Measurements from ENCODE around the gene FAM185A.
"Not testable (repeated sequence)": the region's sequence is repeated elsewhere in the genome, so short reads cannot be mapped to it uniquely, and the experiment has no call there.

The FAM185A gene

DNA sequence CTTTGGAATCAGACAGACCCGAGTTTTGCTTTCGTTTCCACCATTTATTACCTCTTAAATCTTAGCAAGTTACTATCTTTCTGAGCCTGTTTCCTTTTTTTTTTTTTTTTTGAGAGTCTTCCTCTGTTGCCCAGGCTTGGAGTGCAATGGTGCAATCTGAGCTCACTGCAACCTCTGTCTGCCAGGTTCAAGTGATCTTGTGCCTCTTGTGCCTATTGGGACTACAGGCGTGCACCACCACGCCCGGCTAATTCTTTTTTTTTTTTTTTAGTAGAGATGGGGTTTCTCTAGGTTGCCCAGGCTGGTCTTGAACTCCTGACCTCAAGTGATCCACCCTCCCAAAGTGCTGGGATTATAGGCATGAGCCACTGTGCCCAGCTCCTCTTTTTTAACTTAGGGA, 84.5 kb downstream of the FAM185A start:
- DNase-seq: no peak

DNA sequence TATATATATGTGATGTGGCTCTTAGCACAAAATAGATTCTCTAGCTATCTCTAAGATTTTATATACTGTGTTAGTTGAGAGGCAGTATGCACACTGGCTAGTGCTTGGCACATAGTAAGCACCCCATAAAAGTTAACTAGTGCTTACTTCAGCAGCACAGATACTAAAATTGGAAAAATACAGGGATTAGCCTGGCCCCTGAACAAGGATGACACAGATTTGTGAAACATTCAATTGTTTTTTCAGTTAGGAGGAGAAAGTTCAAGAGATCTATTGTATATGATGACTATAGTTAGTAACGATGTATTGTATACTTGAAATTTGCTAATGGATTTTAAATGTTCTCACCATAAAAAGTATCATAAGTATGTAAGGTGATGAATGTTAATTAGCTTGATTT, 85.7 kb downstream of the FAM185A start:
- DNase-seq: no peak

DNA sequence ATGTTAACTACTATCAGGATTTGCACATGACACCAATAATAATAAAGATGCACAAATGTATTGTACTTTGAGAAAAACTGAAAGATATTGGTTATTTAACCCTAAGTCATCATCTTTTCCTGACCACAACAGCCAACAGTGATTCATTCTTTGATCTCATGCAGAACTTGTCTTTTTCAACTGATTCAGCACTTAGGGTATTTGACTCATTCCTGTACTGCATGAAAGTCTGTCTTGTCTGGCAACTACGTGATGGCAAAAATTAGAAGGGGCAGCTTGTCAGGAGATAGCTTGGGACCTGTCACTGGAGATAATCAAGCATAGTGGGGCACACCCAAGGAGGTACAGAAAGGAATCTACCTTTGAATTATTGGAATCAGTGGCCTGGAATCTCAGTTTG, 86.2 kb downstream of the FAM185A start:
- no peak for DNase-seq

DNA sequence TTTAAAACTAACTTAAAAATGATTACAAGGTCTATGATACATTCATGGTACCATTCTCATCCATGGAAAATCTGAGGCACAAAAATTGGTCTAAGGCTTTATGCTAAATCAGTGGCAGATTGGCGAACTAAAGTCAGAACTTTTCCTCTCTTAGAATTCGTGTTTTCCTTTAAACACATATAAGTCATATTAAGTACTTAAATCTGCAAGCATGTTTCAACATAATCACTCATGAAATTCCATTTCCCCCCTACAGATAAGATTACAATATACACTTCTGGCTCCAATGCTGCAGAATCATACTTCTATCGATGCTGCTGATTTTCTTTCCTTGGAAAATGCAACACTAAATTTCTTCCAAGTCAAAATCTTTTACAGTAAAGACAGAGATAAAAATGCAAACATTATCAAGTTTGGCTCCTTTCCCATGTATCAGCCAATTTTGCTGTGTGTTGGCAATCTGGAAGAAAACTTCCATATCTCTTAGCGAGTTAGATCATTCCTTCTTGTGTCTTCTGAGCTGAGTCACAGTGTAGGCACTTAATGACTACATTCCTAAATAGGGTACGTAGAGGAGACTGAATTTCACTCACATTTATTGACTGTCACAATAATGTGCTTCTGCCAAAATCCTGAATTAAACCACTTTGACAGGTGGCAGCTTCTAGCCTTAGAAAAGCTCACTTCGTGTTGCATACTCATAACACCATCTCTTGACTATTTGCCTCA, 87.6 kb downstream of the FAM185A start:
- DNase-seq: no peak

DNA sequence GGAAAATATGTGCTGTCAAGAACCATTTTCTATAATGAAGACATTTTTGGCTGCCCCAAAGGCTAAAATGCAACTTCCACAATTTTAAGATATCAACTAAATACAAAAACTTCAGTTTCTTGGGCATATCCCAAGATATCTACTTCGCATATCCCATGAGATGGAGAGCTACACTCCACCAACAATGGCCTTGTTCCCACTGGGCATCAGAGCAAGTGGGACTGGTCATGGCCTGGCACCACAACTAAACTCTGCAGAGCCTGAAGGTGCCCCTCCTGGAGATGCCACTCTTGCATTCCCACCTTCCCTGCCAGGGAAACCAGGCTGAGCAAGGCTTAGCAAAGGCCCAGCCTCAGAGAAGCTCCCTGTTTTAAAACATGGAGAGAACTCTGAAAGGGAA, 88.2 kb downstream of the FAM185A start:
- no peak for DNase-seq

DNA sequence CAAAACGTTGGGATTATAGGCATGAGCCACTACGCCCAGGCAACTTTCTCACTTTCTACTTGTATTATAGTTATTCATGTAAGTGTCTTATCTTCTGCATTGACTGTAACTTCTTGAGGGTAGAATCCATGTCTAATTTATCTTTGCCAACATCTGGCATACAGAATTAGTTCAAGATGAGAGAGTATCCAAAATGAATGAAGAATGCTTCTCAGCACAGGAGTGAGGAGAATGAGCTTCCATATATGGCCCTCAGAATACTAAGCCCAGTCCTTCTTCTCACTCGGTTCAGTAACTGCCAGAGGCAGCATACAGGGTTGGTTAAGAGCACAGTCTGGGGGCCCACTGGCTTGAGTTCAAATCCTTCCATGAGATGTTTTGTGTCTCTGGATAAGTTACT, 89.0 kb downstream of the FAM185A start:
- no peak for DNase-seq

DNA sequence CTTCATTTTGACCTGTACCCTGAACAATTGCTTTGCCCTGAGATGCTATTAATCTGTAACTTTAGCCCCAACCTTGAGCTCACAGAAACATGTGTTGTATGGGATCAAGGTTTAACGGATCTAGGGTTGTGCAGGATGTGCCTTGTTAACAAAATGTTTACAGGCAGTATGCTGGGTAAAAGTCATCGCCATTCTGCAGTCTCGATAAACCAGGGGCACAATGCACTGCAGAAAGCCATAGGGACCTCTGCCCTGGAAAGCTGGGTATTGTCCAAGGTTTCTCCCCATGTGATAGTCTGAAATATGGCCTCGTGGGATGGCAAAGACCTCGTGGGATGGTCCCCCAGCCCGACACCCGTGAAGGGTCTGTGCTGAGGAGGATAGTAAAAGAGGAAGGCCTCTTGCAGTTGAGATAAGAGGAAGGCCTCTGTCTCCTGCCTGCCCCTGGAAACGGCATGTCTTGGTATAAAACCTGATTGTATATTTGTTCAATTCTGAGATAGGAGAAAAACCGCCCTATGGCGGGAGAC, 89.8 kb downstream of the FAM185A start:
- DNase-seq: not testable (repeated sequence)

DNA sequence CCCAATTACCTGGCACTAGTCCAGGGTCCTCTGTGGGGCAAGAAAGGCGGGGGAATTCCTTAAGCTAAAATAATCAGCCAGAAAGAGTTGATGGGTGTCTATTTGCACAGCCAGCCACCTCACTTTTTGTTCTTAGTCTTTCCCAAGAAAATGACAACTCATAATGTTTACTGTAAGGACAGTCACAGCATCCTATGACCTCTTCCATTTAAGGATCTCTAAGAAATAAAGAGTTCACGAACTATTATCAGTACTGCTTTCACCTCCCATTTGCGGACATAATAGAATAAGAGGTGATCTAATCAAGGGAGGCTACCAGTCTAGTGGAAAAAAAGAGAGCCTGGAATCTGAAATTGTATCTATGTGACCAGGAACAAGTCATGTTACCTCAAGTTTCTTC, 91.6 kb downstream of the FAM185A start:
- DNase-seq: no peak

DNA sequence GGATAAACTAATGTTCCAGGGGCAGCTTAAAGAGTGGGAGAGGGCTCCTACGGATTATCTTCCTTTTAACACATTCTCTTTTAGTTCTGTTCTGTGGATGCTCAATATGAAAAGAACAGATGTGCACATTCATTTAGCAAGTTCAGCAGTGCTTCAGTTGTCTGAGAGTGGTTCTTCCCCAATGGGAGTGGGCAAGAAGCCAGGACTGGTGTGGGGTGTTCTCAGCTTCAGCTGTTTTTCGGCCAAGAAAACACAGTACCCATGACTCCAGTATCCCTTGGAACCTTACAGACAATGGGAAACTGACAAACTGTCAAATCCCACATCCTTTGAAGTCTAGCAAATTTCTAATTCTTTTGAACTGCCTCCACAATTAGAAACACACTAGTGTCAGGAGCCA, 92.5 kb downstream of the FAM185A start:
- DNase-seq: no peak

DNA sequence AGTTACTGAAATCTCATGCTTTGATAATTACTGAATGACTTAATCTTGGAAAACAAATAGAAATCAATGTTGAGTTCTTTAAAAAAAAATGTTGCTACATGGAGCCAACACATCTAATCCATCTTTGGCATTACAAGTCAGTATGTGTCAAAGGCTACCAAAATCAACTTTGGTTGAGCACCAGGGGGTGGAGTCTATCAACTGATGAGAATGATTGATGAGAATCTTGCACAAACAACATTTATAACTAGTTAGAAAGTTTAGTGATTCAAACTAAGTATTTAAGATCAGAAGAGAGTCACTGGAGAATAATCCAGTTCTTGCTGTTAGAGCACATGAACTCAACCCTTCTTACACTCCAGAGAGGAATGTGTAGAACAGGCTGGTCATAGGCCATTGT, 93.5 kb downstream of the FAM185A start:
- no peak for DNase-seq

DNA sequence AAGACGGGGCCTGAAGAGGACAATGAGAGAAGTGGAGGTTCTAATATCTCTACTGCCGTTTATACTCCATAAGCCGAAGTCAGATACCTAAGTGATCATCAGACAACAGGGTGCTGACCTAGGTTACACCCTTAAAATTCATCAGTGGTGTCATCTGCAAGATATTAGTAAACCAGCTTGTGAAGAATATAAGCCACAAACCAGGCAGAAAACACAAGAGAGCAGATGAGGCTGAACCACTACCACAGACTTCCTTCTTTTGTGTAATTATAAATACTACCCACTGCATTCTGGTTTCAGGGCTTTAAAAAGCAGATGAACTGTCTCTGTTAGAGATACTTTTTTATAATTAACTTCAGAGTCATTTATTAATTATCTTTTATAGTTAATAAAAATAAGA, 95.1 kb downstream of the FAM185A start:
- DNase-seq: no peak

DNA sequence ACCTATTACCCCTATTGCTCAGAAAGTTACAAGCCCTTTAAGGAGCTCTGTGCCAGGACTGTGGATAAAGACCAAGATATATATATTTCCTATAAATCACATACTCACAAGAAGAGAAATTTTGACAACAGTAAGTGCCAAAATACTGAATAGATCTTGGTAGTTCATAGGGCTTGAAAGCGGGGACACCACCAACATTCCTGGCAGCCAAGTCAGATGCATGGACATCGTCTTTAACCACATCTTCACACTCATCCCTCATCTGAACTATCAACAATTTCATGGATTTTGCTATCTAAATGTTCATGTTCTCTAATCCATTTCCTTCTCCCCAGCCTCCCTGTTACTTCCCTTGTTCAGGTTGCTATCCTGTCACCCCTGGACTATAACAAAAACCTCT, 96.5 kb downstream of the FAM185A start:
- DNase-seq: no peak

DNA sequence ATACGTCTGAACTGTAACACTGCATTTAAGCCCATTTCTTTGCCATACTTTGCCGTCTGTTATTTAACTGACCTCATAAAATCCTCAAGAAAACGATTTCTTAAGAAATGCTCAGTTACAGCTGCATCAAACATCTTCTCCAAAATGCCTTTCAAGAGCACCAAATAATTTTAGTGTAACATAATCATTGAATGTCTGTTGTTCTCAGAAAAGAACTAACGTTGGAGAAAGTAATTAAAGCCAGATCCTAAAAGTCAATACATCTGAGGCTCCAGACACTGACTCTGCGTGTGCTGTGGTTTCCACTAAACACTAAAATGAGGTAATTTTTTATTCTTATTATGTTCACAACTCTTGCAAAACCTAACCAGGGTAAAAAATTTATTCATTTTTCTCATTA, 100.3 kb downstream of the FAM185A start:
- no peak for DNase-seq

DNA sequence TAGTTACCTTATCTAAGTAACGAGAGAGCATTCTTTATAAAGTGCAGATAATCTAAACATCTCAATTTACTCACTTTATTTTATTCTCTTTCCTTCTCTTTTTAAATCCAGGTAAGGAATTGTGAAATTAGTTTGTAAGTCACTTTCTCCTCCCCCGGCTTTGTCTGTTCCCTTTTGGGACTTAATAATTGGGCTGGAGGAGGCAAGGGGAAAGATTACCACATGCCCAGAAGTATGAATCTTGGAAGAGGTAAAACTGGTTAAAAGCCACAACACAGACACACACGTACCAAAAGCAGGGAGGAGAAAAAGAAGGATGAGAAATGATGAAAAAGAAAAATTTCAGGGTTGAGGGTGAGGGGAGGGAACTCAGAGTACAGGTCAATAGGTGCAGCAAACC, 100.7 kb downstream of the FAM185A start:
- DNase-seq: no peak

DNA sequence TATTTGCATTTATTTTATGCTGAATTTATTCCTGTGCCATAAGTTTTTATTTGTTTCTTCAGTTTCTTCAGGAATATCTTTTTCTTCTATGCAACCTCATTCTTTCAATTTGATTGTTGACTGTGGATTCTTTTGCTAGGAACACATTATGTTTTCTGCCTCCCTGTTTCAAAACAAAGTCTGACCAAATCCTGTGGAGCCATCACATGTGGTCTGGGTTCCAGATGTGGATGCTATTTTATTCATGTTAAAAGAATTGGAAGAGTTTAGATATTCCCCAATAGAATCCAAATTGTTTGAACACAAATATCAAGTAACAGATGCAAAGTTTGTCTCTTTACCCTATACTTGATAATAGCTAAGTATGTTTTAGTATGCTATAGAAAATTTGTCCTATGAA, 107.2 kb downstream of the FAM185A start:
- DNase-seq: no peak

Data from cortex of kidney (tissue), 1 donor.